HepG2 (cell line): ENCODE measurements around the gene MED22. TPM values are rescaled to one million over a fixed set of nuclear protein-coding genes. Genes with fewer than 3 reads are reported as not detected.
A peak's percentile ranks its signal among the peaks of the same experiment; 100 is the strongest.

ENCODE experiments used
- FOSL1 ChIP-seq: sonication (generic); formaldehyde crosslinking; IDR thresholded peaks from 2 replicates; pipeline ENCODE4 v1.9.0; 2021; ENCODE audit warnings: missing genetic modification reagents, borderline replicate concordance
- GABPA ChIP-seq, 2 experiments: IDR thresholded peaks; 2 replicates each; pipeline ENCODE4 v1.6.1; 2011 to 2016; ENCODE audit warnings: low read depth in 2 of 2, low read length in 1 of 2, missing biosample characterization in 1 of 2, missing genetic modification characterization in 1 of 2
- HNF1A ChIP-seq, 2 experiments: sonication (generic) in 1 of 2; formaldehyde crosslinking in 1 of 2; IDR thresholded peaks; 2 replicates each; pipeline versions ENCODE4 v1.4.0 to v1.6.1; 2016 to 2020; ENCODE audit warnings: borderline replicate concordance in 1 of 2, low read depth in 1 of 2, mild to moderate bottlenecking in 1 of 2, missing genetic modification reagents in 1 of 2
- HNRNPLL ChIP-seq: fragments of 200-400 bp; formaldehyde crosslinking; IDR thresholded peaks from 2 replicates; pipeline ENCODE4 v1.6.1; 2017; ENCODE audit warnings: mild to moderate bottlenecking, low read depth, low read length; ENCODE audit not compliant: poor library complexity, severe bottlenecking
- MED8 ChIP-seq: sonication (generic); formaldehyde crosslinking; IDR thresholded peaks from 2 replicates; pipeline ENCODE4 v1.8.1; 2023; ENCODE audit warnings: mild to moderate bottlenecking, missing genetic modification reagents; ENCODE audit not compliant: insufficient replicate concordance
- RARA ChIP-seq: IDR thresholded peaks from 2 replicates; pipeline ENCODE4 v1.6.1; 2016; ENCODE audit warnings: missing genetic modification reagents, missing compliant biosample characterization
- SP1 ChIP-seq, 2 experiments: fragments of 450-650 bp in 1 of 2; sonication (generic) in 1 of 2; formaldehyde crosslinking in 1 of 2; IDR thresholded peaks; 2 replicates each; pipeline versions ENCODE4 v1.4.0 to v1.6.1; 2016 to 2020; ENCODE audit warnings: missing genetic modification reagents in 1 of 2
- ZBTB3 ChIP-seq: sonication (generic); formaldehyde crosslinking; IDR thresholded peaks from 2 replicates; pipeline ENCODE4 v1.4.0; 2020; ENCODE audit warnings: low read depth, mild to moderate bottlenecking, moderate library complexity, missing genetic modification reagents, borderline replicate concordance
- ZFP41 ChIP-seq: sonication (generic); formaldehyde crosslinking; IDR thresholded peaks from 2 replicates; pipeline ENCODE4 v1.4.0; 2020; ENCODE audit warnings: mild to moderate bottlenecking, missing genetic modification reagents, borderline replicate concordance
- ZNF18 ChIP-seq: sonication (generic); formaldehyde crosslinking; IDR thresholded peaks from 2 replicates; pipeline ENCODE4 v1.8.0; 2022; ENCODE audit warnings: mild to moderate bottlenecking, missing genetic modification reagents; ENCODE audit not compliant: insufficient replicate concordance
- ZNF550 ChIP-seq: sonication (generic); formaldehyde crosslinking; IDR thresholded peaks from 2 replicates; pipeline ENCODE4 v1.4.0; 2020; ENCODE audit warnings: mild to moderate bottlenecking, missing genetic modification reagents, borderline replicate concordance
- ZNF792 ChIP-seq: IDR thresholded peaks from 2 replicates; pipeline ENCODE4 v1.6.1; 2016
- polyA plus RNA-seq, 8 experiments: library from polyadenylated mRNA; depleted of rRNA in 3 of 8; stranded (reverse) in 7 of 8; unstranded in 1 of 8; fragments of >200 nt; fragmentation: Illumina TruSeq in 4 of 8; extraction: Trizol in 4 of 8; gene quantifications; 2 replicates each; pipeline versions ENCODE4 v1.2.1 to v1.2.3, GENCODE V29; 2011 to 2016; ENCODE audit warnings: low read depth in 4 of 8, missing spikeins in 1 of 8, mixed read lengths in 1 of 8; ENCODE audit not compliant: insufficient read depth in 1 of 8
- total RNA-seq, 5 experiments: library from RNA; depleted of rRNA; stranded (reverse); fragments of >200 nt; fragmentation: Illumina TruSeq; extraction: Trizol; gene quantifications; 2 replicates each; pipeline ENCODE4 v1.2.3, GENCODE V29; 2016; ENCODE audit warnings: low read depth in 1 of 5

Gene MED22
- total and polyA plus RNA-seq, 2 of the 13 experiments (the other 11 are each of a cell fraction or from before 2014, with no cell fraction given), result 15.8 to 22.1 TPM

- TF ChIP-seq ZBTB3, result no peak; the same call in 1 of the 2 replicates
- TF ChIP-seq ZNF792 (CRISPR knock-in tag), result peak; percentile 97
- TF ChIP-seq FOSL1 (CRISPR knock-in tag), result no peak
- peak; percentile 73 for TF ChIP-seq HNRNPLL
- peak; percentile 50 for TF ChIP-seq RARA (CRISPR knock-in tag)
- no peak for TF ChIP-seq ZNF550 (CRISPR knock-in tag)
- TF ChIP-seq HNF1A (IDR thresholded peaks at IDR 0.05; ENCODE audit: low read depth), result no peak
- peak; percentile 85; the same call in 1 of the 2 replicates for TF ChIP-seq HNF1A (CRISPR knock-in tag; IDR thresholded peaks at IDR 0.05; ENCODE audit: borderline replicate concordance)
- peak; percentile 93 for TF ChIP-seq GABPA (IDR thresholded peaks at IDR 0.05; ENCODE audit: low read depth, low read length)
- peak; percentile 92 for TF ChIP-seq GABPA (CRISPR knock-in tag; IDR thresholded peaks at IDR 0.05; ENCODE audit: low read depth)
- TF ChIP-seq MED8 (CRISPR knock-in tag), result peak; percentile 79
- TF ChIP-seq ZFP41 (CRISPR knock-in tag), result peak; percentile 52; the same call in 1 of the 2 replicates
- no peak for TF ChIP-seq SP1 (IDR thresholded peaks at IDR 0.05)
- peak; percentile 91 for TF ChIP-seq SP1 (CRISPR knock-in tag; IDR thresholded peaks at IDR 0.05)
- peak; percentile 99 for TF ChIP-seq ZNF18
Measured at GRCh38 chr9:133335924-133336811, 11.8 kb downstream of the MED22 start, which contains the start of gene SURF6 (continued).
